GM15510 (cell line): ENCODE measurements around the gene FNDC4.
A peak's percentile ranks its signal among the peaks of the same experiment; 100 is the strongest.

Experiments used
- POLR2A ChIP-seq: IDR thresholded peaks from 3 replicates; pipeline ENCODE4 v1.6.1; 2011; ENCODE audit warnings: borderline replicate concordance; ENCODE audit not compliant: insufficient read length; ENCODE audit errors: extremely low read depth

The FNDC4 gene

DNA sequence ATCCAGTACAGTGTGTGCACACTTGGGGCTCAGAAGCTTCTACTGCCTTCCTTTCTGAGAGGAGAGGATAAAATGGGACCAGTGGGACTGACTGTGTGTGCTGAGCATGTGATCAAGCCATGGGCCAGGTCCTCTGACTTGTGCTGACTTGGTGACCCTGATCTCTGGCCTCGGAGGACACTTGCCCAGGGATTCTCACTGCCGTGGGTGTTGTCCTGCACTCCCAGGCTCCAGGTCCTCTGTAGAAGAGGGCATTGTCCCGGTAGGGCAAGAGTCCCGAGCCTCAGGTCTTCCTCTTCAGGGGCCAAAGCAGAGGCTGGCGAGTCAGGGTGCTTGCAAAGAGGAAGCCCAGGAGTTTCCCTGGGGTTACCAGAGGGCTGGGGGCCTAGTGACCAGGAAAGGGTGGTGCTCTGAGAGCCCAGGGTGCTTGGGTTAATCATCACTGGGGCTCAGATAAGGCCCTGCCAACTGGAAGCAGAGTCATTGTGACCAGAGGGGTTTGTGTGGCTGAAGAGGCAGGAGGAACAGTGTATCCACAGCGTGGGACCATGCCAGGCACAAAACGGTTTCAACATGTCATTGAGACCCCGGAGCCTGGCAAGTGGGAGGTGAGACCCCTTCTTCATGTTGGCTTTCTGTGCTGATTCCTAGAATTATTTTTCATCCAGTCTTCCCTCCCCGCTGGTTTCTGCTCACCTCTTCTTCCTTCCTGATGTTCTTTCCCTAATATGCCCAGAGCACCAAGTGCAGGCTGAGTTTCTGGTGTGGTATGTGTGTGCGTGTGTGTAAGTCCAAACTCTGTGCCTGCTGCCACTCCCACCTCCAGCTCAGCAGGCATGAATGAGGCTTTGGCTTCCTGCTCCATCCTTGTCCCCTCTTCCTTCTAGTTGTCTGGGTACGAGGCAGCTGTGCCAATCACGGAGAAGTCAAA is 1.6 kb upstream of the FNDC4 start, which contains the start of gene GCKR:
TSS of gene GCKR (plus strand) at position 483 of the 931 bp plus-strand sequence. CDS start at position 549, 66 bp downstream.
- TF ChIP-seq POLR2A = no peak

DNA sequence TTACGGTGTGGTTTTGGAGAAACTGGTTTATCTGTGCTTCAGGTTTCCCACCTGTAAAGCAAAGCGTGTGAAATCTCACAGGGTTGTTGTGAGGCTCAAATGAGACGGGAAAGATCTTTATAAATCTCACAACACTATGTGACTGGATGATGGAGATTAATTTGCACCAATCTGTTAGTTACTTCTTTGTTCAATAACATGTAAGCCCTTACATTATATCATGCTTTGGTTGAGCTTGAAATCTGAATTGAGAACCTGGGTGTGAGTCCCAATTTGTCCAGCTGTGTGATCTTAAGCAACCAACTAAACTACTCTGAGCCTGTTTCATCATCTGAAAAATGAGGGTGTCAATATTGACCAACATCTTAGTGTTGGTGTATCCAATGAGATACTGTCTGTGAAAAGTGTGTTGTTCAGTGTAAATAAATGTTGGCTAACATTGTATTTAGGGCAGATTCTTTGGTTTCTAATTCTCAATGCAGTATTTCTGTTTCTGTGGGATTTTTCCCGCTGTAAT is 898 bp upstream of the FNDC4 start:
- no peak for TF ChIP-seq POLR2A

DNA sequence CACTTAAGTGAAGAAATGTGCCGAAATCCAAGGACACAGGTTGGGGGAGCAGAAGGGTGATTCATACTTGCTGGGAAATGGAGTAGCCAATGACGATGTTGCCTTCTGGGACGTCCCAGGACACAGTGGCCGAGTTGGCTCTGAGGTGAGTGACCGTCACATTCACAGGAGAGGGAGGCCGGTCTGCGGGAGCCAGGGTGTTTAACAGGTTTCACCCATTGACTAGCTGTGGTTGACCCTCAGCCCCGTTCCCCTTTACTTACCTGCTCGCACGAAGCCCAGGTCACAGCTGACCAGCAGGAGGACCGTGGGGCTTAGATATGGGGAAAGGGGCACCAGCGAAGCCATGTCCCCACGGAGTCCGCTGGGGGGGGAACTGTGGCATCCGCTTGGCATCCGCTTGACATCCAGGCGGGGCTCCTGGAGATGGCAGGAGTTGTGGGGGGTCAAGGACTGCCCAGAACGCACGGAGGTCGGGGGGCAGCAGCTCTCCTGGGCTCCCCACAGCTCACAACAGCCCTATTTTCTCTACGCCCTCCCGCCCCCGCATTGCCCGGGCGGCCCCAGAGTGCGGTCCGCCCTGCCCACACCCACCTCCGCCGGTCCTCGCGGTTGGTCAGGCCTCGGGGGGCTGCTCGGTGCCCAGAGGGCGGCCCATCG is 586 bp downstream of the FNDC4 start:
- TF ChIP-seq POLR2A = no peak

DNA sequence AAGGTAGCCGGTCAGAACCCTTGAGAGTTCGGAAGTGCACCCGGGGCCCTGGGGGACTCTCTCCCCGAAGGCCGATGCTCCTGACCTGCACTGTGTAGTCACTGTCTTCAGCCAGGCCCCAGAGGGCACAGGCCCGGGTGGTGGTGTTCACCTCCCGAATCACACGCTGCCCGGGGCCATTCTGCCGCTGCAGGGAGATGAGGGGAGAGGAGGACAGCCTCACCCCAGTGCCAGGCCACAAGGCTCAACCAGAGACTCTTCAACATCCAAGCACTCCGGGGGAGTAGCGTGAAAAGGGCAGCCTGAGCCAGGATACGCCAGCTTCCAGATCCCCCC is 1.1 kb downstream of the FNDC4 start:
- no peak for TF ChIP-seq POLR2A

DNA sequence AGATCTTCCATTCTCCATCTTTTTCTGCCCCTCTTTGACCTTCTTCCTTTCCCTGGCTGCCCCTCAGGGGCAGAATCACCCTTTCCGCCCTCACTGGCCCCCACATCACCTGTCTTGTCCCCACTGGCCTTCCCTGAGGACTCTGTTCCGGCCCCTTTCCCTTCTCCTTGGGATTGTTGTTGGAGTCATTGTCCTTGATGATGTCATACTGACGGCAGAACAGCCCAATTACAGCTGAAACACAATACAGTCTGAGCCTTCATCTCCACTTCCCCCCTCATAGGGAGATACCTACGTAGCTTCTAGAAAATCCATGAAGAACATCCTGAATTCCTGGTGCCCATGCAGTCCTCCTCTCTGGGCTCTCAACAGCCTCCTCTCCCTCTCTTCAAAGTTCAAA is 2.4 kb downstream of the FNDC4 start:
- TF ChIP-seq POLR2A = no peak

DNA sequence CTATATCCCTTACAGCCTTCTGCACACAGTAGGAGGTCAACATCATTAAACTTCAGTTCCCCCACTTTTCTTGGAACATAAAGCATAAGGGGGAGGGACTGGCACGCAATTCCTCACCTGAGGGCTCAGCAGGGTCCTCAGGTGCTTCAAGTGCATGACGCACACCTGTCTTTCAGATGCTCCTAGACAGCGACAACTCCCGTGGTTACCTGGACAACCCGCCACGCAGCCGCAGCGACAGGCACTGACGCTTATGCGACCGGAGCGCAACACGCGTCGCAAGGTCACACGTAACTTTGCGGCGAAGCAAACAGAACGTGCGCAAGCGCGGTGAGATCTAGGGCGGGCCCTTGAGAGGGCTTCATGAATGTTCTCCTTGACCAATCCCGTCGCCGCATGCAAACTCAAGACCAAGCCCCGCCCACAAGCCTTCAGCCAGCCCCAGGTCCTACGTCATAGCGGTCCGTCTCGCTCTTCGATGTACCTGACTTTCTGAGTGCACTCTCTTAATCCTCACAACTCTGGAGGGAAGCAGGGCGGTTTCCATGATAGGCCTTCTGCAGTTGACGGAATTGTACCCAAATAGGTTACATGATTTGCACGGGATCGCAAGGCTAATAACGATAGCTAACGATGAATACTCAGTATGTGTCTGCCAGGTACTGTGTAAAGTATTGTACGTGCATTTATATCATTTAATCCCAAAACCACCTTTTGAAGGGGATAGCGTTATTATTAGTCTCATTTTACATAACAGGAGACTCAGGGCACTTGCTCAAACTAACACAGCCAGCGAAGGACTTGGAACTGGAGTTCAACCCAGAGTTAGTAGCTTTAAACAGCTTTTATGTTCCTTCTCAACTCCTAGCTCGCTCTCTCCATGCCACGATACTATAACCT is 5.3 kb downstream of the FNDC4 start, which contains the start of gene IFT172:
TSS of gene IFT172 (minus strand) at position 246 of the 900 bp plus-strand sequence. CDS start at position 156, 90 bp downstream.
- peak; percentile 56 for TF ChIP-seq POLR2A

DNA sequence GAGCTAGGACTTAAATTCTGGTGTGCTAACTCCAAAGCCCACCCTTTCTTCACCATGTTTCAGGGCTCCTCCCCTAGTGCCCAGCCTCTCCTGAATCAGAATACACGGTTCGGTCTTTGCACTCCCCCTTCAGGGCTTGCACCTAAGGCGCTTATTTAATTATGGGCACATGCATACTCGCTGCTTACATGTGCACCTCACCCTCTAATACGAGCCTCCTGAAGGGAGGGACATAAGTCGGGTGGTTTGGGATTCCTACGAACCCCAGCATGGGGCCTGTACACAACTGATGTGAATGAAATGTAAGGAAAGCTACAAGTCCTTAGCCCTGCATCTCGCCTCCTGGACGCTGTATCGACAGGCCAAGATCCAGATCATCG is 5.9 kb downstream of the FNDC4 start:
- no peak for TF ChIP-seq POLR2A

DNA sequence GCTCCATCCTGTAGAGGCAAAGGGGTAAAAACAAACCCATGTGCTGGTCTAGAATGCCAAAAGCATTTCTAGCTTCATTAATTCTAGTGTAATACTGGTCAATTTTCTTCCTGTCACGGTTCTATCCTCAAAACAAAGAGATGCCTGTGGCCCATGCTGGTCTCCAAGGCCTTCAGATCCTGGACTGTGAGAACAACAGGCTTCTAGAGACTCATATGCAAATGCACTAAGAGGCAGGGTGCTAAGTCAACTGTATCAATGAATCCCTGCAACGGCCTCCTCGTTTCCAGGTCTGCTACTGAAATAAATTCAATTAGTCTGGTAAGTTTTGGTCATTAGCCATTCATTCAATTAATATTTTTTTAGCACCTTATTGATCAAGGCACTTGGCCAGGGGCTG is 9.5 kb downstream of the FNDC4 start:
- TF ChIP-seq POLR2A = no peak

DNA sequence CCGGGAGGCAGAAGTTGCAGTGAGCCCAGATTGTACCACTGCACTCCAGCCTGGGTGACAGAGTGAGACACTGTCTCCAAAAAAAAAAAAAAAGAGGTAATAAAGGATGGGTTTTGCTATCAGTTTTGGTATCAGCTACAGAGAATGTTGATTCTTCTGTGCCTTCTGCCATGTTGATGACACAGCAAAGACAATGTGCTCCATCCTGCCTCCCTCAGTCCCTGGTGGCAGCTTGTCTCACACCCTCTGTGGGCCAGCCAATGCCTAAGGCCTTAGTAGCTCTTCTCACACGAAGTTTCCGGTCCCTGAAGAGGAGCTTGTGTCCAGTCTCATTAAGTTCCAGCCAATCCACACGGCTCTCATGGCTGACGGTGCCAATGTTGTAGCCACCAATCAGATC is 23.0 kb downstream of the FNDC4 start:
- TF ChIP-seq POLR2A = no peak

DNA sequence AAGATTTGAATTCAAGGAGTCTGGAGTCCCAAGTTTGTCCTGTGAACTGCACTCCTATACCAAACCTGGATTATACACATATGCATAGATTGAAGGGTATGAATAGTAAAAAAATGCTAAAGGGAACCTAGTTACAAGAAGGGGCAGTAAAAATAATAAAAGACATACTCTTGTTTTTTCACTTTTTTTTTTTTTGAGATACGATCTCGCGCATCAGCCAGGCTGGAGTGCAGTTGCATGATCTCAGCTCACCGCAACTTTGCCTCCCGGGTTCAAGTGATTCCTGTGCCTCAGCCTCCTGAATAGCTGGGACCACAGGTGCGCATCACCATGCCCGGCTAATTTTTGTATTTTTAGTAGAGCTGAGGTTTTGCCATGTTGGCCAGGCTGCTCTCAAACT is 30.6 kb downstream of the FNDC4 start:
- no peak for TF ChIP-seq POLR2A

DNA sequence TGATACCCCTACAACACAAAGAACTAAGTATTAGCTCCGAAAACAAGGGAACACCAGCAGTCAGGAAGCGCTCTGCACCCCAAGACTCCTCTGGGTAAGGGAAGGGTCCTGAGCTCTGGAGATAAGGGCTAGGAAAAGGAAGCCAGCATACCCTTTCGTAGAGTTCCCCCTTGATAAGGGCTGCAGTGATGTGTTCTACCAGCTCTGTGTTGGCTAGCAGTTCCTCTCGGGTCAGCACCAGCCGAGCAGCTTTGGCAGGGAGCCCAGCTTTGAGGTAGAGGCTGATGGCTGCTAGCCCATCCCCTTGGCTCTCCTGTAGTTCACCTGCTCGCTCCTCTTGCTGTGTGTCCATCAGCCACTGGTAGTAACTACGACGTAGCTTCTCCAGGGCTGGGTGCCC is 33.9 kb downstream of the FNDC4 start:
- no peak for TF ChIP-seq POLR2A

DNA sequence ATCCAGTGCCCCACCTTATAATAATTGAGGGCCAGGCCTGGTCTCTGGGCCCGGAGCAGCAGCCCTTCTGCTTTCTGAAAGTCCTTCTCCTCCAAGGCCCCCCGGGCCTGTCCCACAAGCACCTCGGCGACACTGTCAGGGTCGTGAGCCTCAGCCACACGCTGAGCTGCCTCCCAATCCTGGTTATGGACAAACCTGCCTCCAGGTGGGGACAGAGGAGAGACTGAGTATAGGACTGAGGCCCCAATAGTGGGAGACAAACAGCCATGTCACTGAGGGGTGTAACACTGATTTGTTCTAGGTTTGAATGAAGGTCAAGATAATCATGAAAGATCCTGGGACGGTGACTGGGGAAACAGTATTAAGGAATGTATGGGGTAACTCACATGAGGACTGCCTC is 41.0 kb downstream of the FNDC4 start:
- TF ChIP-seq POLR2A = no peak

DNA sequence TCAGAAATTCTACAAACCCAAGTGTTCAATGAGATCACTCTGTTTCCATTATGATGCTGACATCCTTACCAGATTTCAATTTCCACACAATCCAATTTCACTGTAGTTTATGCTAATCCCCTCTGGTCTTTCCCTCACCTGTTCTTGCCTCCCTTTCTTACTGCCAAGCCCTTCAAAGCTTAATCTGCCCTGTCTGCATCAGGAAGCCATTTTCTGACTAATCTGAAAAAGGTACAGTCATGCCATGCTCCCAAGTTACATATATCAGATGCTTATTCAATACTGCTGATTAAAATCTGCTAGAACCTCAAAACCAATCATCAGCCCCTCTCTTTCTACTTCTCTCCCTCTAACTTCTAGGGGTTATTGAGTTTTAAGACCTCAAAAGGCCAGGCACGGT is 43.9 kb downstream of the FNDC4 start:
- no peak for TF ChIP-seq POLR2A

DNA sequence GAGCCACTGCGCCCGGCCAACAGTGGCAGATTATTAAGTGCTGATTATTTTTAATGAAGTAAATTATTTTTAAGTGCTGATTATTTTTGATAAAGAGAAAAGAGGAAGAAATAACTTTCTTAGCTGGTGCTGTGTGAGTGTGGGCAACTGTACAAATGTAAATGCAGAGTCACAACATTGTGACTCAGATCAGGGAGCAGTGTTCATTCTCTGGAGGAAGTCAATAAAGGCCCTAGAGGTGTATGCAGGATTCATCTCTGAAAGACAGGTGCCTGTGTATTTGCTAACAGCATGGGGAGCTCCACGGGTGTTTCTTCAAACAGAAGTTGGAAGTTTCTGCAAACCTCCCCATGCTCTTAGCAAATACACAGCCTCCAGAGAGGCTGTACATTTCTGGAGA is 46.6 kb downstream of the FNDC4 start:
- TF ChIP-seq POLR2A = no peak

DNA sequence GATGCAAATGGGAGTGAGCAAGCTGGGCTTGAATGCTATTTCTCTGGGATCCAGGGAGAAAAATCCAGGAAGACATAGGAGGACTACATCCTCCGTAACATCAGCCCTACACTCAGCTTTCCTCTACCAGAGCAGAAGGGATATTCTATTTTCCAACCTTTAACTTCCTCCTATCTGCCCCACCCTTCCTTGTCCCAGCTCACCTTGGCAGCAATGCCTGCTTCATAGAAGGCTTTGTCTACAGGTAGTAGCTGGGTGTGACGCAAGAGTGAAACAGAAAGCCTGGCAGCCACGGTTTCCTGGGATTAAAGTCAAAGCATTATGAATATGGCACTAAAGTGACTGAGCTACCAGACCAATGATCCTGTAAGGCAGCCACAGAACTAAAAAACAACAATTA is 48.9 kb downstream of the FNDC4 start:
- no peak for TF ChIP-seq POLR2A
